Measurements from ENCODE around the gene AMN1. TPM values are rescaled to one million over a fixed set of nuclear protein-coding genes. Genes with fewer than 3 reads are reported as not detected.
A peak's percentile ranks its signal among the peaks of the same experiment; 100 is the strongest.
"Not testable (repeated sequence)": the region's sequence is repeated elsewhere in the genome, so short reads cannot be mapped to it uniquely, and the experiment has no call there.

Gene AMN1
- total RNA-seq, 1 donor from 2014 or later: 9.3 TPM

DNA sequence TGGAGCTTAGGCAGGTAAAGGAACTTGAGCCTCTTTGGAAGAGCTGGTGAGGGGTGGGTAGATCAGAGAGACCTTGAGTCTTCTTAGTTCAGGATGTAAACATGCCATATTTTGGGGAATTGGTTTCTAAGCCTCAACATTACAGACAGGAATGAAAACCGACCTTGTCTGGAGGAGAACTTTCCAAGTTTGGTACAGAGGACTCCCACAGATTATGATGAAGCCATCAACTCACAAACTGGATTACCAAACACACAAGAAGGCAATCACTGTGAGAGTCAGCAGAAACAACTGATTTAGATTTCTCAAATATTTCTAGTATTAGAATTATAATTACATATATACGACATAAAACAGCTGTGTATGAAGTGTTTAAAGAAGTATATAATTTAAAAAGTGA, 22.3 kb upstream of the AMN1 start:
- TF ChIP-seq, protein P1, sequence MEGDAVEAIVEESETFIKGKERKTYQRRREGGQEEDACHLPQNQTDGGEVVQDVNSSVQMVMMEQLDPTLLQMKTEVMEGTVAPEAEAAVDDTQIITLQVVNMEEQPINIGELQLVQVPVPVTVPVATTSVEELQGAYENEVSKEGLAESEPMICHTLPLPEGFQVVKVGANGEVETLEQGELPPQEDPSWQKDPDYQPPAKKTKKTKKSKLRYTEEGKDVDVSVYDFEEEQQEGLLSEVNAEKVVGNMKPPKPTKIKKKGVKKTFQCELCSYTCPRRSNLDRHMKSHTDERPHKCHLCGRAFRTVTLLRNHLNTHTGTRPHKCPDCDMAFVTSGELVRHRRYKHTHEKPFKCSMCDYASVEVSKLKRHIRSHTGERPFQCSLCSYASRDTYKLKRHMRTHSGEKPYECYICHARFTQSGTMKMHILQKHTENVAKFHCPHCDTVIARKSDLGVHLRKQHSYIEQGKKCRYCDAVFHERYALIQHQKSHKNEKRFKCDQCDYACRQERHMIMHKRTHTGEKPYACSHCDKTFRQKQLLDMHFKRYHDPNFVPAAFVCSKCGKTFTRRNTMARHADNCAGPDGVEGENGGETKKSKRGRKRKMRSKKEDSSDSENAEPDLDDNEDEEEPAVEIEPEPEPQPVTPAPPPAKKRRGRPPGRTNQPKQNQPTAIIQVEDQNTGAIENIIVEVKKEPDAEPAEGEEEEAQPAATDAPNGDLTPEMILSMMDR (IDR thresholded peaks at IDR 0.05; ENCODE audit: insufficient read depth, low read length, poor library complexity, severe bottlenecking): no peak
- H3K4me3 ChIP-seq (ENCODE audit: low read depth, low read length): no peak overlapping the region
- no peaks in the 10 kb centered on the region for H3K27me3 ChIP-seq (ENCODE audit: control insufficient read depth, insufficient read depth, low read length)
- no peak for DNase-seq (ENCODE audit: low read depth)
- no peaks in the 10 kb centered on the region for H3K36me3 ChIP-seq (ENCODE audit: control insufficient read depth, insufficient read depth, low read length)

- DNase-seq (ENCODE audit: low read depth): no peak
- TF ChIP-seq, protein P1 (IDR thresholded peaks at IDR 0.05; ENCODE audit: insufficient read depth, low read length, poor library complexity, severe bottlenecking): no peak
- Histone ChIP-seq H3K27me3 (ENCODE audit: control insufficient read depth, insufficient read depth, low read length) (no peaks in the 10 kb centered on the region), H3K4me3 (ENCODE audit: low read depth, low read length) (no peak overlapping the region), H3K36me3 (ENCODE audit: control insufficient read depth, insufficient read depth, low read length) (no peaks in the 10 kb centered on the region)
These were observed 21.9 kb upstream of the AMN1 start for GRCh38 chr12:31750747-31751039.

DNA sequence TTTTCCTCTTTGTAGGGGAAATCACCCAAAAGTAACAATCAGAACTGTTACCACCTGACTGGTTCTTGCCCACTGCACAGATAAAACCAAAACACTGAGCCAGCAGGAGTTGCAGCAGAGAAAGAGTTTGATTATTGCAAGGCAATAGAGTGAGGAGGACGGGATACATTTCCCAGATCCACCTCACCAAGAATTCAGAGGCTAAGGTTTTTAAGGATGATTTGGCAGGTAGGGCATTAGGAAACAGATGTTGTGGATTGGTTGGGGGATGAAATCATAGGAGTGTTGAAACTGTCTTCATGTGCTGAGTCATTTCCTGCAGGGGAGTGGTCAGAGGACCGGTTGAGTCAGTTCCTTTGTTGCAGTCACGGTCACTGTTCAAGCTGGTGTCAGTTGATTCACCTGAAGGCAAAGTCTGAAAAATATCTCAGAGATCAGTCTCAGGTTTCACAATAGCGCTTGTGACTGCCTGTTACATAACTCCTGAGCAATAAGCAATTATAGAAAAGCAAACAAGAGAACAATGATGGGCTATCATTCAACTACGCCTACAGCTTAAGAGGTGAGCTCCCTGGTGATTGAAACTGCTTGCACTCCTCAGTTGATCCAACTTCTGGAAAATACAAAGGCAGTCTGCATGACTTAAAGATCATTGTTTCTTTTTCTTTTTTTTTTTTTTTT, 20.3 kb upstream of the AMN1 start:
- Histone ChIP-seq H3K27me3 (ENCODE audit: control insufficient read depth, insufficient read depth, low read length) (no peaks in the 10 kb centered on the region), H3K36me3 (ENCODE audit: control insufficient read depth, insufficient read depth, low read length) (no peaks in the 10 kb centered on the region), H3K4me3 (ENCODE audit: low read depth, low read length) (no peak overlapping the region)
- DNase-seq (ENCODE audit: low read depth): peak; percentile 98
- TF ChIP-seq, protein P1 (IDR thresholded peaks at IDR 0.05; ENCODE audit: insufficient read depth, low read length, poor library complexity, severe bottlenecking): no peak

- no peak for DNase-seq (ENCODE audit: low read depth)
- no peaks in the 10 kb centered on the region for H3K36me3 ChIP-seq (ENCODE audit: control insufficient read depth, insufficient read depth, low read length)
- no peaks in the 10 kb centered on the region for H3K27me3 ChIP-seq (ENCODE audit: control insufficient read depth, insufficient read depth, low read length)
- TF ChIP-seq, protein P1 (IDR thresholded peaks at IDR 0.05; ENCODE audit: insufficient read depth, low read length, poor library complexity, severe bottlenecking): no peak
- H3K4me3 ChIP-seq (ENCODE audit: low read depth, low read length): no peak overlapping the region
These were observed 16.4 kb upstream of the AMN1 start for GRCh38 chr12:31745242-31745641.

- not testable (repeated sequence) for H3K4me3 ChIP-seq (ENCODE audit: low read depth, low read length); DNase-seq (ENCODE audit: low read depth)
These were observed 15.5 kb upstream of the AMN1 start for GRCh38 chr12:31744363-31744762.

DNA sequence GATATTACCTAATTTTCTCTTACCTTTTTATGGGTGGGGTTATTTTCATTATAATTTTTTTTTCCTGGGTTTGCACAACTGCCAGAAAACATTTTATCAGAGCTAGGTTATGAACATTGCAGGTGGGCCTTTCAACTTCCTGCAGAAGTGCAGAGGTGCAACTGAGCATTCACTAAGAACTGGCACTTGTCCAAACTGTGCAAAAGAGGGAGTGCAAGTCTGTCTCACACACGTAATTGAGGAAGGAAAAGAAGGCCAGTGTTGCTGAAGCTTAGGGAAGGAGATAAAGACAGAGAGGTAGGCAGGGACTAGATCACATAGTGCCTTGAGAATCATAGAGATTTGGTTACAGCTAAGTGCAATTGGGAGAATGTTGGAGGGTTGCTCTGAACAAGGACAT, 14.1 kb upstream of the AMN1 start:
- H3K4me3 ChIP-seq (ENCODE audit: low read depth, low read length): no peak overlapping the region
- no peak for DNase-seq (ENCODE audit: low read depth)
- no peaks in the 10 kb centered on the region for H3K36me3 ChIP-seq (ENCODE audit: control insufficient read depth, insufficient read depth, low read length)
- no peaks in the 10 kb centered on the region for H3K27me3 ChIP-seq (ENCODE audit: control insufficient read depth, insufficient read depth, low read length)
- TF ChIP-seq, protein P1 (IDR thresholded peaks at IDR 0.05; ENCODE audit: insufficient read depth, low read length, poor library complexity, severe bottlenecking): no peak

More at GRCh38 chr12:31744363-31744762, 15.5 kb upstream of the AMN1 start:
- H3K27me3 ChIP-seq (ENCODE audit: control insufficient read depth, insufficient read depth, low read length); H3K36me3 ChIP-seq (ENCODE audit: control insufficient read depth, insufficient read depth, low read length): not testable (repeated sequence)

All from kidney epithelial cell (primary cell).